ENCODE results near the gene PPP6R1.

PPP6R1 gene

DNA sequence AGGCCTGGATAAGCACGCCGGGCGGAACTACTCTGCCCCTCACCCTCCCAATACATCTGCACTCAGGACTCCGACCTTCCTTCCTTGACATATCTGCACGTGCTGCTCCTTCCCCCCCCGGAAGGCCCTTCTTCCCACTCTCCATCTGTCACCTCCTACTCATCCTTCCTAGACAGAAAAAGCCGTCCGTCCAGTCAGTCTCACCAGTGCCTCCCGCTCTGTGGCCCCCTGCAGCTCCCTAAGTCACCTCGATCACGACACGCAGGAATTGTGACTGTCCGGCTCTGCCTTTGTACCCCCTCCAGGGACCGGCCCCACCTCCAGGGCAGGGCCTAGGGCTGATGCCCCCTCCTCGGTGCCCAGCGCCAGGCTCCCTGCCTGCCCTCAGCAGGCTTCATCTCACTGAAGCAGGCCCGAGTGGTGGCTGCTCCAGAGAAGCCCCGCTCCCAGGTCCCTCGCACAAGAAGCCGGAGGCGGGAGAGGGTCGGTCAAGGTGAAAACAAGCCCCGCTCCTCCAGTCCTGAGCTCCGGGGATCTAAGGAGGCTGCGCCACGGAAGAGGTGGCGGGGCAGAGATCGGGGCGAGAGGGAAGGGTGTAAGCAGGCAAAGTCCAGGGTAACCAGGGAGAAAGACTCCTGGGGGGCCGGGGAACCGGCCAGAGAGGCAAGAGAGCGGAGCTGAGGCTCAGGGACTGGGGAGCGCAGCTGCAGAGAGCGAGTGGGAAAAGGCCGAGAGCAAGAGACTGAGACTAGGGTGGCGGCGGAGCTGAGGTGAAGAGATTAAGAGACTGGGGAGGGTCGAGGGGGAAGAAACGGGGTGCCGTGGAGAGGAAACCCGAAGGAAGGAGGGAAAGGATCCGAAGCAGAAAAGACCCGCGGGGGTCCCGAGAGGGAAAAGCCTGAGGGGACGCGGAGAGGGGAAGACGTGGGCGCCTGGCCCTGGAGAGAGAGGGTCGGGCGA, 1.1 kb downstream of the PPP6R1 start:
- peak; percentile 31 for DNase-seq

DNA sequence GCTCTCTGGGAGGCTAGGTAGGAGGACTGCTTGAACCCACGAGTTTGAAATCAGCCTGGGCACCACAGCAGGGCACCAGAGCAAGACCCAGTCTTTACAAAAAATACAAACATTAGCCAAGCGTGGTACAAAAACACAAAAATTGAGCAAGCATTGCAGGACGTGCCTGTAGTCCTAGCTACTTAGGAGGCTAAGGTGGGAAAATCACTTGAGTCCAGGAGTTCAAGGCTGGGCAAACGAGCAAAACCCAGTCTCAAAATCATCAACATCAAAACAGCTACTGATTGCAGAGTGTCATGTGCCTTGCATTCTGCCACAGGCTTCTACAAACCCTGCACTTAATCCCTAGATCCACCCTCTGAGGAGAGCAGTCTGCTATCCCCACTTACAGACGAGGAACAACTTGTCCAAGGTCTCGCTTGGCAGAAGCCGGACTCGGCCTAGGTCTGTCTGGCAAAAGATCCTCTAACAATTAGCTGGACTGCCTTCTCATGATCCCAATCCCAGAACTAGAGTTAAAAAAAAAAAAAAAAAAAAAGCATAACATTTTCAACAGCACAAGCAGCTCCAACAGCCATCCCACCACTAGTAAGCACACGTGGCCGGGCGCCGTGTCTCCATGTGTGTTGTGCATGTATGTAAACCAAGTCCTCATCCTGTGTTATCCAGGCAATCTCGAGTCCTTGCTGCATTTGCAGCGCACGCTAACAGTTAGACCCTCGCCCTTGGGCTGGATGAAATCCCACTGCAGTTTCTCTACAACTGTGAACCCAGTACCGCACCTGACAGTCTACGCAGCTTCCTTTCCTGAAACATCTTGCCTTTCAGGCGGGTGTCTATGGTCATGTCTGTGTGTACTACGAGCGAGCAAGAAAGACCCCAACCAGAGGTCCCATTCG, 2.0 kb downstream of the PPP6R1 start:
- DNase-seq = no peak

DNA sequence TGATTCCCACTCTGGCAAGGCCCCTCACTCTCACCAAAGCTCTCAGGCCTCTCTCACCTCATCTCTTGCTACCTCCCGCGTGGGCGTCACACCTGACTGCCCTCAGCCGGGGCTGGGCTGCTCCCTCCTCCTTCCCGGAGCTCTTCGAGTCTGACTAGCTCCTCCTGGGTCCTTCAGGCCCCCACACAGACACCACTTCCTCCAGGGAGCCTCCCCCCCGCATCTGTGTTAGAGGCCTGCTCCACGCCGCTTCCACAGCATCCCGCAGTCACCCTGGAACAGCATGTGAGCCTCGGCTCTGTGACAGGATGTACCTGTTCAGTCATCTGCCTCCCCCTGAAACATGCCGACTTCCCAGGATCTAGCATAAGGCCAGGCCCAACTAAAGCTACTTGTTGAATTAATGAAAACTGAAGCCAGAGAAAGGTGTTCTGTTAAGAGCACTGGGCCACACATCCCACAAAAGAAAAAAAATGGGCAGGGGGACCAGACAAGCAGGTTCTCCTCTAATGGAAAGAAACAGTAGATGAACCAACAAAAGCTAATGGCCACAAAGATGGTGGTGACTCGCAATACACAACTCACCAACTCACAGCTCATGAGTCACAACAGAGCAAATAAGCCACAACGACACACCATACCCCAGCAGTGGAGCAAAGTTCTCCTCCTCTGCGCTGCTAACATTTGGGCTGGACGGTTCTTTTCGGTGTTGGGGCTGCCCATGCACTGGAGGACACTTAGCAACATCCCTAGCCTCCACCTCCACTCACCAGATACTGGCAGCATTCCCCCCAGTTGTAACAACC, 3.0 kb downstream of the PPP6R1 start:
- DNase-seq = peak; percentile 64

DNA sequence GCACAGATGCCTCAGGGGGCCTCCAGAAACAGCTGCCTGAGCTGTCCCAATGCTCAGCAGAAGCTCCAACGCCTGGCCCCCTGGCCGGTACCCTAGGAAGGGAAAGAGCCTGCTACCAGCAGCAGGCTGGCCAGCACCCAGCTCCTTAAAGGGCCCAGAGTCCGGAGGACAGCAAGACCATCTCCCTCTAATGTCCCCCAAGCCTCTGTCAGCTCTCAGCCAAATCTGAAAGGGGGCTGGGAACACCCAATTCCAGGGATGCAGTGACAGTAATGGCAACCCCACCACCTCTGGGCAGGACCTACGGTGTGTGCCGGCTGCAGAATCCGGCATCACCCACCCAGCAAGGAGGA, 4.2 kb downstream of the PPP6R1 start:
- no peak for DNase-seq

DNA sequence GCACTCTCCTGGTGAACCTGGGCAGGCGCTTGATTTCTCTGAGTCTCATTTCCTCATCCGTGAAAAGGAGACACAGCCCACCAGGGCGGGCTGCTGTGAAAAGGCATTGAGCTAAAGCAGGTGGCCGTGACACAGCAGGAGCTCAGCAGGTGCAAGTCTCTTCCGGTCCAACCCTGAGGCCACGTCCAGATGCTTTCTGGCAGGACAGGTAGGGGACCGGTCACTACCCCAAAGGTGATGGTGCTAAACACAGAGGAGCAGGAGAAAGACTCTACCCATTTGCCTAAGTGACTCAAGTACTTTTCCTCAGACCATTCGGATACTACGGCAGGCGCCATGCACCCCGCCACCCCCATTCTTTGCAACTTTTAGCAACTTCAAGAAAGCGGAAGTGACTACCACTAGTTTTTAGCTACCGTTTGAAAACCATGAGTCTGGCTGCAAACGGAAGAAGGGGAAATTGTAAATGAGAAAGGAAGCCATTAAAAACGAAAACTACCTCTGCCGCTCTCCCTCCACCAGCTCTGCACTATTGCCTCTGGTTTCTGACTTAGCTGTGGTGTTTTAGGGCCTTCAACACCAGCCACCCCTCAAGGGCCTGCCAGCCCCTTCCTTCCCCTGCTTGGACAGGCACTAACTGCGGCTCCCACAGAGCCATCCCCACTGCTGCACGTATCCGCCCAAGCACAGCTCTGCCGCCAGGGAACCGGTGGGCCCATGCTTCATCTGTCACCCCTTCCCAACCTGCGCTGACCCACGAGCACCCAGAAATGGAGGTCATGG, 4.8 kb downstream of the PPP6R1 start:
- peak; percentile 76 for DNase-seq

DNA sequence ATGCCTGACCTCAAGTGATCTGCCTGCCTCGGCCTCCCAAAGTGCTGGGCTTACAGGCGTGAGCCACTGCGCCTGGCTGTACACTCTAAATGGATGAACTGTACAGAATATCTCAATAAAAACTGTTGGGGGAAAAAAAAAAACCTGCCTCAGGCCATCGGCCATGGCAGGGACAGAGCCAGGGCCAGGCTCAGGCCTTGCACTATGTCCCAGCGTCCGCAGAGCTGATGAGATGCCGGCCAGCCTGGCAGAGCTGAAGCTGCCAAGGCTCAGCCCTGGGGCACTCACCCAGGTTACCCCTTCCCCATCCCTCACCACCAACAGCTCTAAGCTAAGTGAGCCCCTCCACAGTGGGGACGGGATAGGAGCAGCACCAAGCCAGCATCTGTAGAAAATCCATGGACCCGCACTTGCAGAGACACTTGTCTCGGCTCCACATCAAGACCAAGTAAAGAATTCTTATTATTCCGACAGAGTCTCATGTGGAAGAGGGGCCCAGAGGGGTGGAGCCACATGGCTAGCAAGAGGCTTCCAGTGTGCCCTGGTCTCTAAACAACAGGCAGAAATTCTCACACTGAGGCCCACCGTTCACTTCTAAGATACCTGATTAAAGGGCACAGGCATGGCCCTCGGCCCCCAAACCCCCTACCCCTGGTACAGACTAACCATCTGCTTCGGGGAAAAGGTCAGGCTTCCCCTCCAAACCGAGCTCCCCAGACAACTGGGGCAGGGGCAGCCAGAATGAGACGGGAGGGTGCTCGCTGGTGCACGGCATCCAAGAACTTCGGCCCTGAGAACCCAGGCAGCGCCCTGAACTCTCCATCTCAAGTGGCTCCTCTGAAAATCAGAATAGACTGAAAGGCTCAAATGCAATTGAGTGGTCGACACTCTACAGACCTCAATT, 5.8 kb downstream of the PPP6R1 start:
- DNase-seq = no peak

DNA sequence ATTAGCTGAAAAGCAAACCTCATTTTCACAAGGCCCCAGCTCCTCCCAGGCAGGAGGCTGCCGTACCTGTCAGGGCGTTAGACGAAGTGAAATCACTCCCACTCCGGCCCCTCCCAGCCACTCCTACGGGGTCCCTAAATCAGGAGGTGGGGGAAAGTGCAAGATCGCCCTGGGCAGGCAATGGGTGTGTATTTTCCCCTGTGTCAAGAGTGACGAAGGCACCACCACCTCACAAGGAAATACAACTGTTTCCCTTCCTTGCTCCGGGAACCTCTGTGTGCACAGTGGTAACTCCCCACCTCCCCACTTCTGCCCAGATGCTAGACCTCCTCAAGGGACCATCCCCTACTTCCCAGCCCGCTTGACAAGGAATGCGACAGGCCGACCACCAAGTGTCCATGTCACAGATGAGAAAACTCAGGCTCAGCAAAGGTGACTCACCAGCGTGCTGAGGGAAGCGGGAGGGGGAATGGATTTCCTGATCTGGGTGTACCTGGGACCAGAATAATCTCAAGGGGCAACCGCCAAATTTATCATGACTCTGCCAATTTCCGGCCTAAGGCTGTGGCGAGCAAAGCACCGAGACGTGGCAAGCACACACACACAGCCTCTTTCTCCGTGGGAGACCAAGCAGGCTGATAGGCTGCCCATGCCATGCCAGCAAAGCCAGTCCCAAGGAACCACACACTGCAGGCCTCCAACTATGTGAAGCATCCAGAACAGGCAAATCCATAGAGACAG, 7.3 kb downstream of the PPP6R1 start:
- peak; percentile 68 for DNase-seq

DNA sequence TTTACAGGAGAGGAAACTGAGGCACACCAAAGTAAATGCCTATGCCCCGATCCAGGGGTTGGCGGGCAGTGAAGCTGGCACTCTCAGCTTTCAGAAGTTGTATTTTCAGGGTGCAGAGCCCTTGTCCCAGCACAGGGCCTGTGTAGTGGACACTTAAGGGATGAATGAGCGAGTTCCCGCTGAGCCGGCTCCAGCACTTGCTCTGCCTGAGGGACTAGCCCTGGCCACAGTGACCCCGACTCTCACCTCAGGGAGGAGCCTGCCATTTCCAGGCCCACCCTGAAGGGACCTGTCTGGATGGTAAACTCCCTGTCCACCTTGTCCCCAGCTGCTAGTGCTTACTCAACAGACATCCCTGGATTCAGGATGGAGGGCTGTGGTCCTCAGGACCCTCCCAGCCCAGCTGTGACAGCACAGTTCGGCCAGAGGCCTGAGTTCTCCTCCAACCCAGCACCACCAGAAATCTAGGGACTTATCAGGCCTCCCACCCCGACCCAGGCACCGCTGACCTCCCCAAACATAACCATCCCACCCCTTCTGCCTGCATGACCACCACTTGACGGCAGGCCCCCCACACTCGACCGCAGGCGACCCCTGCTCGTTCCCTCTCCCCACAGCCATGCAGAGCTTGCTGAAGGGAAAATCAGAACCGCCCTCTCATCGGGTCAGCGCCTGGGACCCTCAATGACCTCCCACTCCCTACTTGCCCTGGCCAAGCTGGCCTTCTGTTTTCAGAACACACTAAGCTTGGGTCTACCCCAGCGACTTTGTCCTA, 8.4 kb downstream of the PPP6R1 start:
- DNase-seq = no peak

DNA sequence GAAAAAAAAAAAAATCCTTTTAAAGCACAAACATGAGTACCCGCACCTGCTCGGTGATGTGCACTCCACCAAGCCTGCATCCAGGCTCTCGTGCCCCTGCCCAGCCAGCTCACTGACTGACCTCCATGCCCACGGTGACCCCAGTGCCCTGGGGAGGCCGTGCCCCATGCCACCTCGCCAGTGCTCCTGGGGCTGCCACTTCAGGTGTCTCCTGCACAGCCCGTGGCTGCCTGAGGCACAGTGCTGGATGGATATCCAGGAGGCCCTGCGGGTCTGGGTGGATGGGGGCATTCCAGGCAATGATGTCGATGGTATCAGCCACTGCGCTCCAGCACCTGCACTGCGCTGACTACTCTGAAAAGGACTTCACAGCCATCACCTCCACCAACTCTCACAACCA, 9.0 kb downstream of the PPP6R1 start:
- DNase-seq = no peak

DNA sequence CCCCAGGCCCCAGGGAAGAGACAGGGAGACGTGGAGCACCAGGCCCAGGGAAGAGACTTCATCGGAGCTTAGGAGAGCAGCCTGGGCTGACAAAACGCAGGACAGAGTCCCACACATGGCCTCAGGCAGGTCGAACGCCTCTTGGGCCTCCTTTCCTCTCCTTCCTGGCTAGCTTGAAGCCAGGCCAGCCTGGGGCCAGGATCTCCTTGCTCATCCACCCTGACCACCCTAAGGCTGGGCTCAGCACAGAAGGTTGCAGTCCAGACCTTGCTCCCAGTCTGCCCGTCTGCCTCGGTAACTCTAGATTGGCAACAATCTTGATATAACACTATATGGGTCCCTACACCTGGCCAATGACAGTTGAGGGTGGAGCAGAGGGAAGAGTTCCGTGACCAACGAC, 10.1 kb downstream of the PPP6R1 start:
- DNase-seq = no peak

DNA sequence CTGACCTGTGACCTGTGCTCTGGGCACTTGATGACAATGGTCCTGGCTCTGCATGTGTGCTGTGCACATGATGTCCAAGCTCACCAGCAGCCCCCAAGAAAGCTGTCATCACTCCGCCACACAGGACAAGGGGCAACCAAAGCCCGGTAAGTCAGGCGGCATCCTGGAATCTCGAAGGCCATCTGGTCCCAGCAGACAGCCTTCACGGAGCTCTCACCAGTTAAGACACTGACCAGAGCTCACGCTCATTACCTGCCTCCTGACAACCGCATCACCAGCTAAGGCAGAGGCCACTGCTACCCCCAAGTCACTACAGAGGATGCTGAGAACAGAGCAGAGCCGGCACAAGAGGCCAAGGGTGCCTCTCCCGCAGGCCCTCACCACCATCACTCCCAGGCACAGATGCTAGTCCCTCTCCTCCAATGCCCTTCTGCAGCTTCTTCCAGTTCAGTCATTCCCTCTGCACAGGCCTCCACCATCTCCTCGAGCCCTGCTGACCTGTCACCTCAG, 10.6 kb downstream of the PPP6R1 start:
- DNase-seq = no peak

DNA sequence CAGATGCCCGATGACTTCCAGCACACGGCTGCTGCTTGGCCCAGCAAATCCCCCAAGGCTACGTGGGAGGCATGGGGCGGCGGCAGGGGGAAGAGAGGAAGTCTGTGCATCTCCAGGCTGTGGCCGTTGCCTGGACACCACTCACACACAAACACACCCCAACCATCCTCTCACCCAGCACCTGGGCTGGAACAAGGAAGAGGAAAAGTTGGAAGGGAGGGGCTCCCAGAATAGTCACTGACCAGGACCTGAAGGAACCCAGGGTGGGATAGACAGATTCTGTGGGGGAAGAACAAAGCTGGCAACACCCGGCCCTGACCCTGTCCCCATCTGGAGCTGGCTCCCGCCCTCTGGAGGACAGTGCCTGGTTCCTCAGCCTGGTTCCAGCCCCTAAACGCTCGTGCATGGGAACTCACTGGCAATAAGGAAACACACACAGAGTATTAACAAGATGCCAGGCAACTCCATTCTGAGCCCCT, 11.2 kb downstream of the PPP6R1 start:
- DNase-seq = no peak

DNA sequence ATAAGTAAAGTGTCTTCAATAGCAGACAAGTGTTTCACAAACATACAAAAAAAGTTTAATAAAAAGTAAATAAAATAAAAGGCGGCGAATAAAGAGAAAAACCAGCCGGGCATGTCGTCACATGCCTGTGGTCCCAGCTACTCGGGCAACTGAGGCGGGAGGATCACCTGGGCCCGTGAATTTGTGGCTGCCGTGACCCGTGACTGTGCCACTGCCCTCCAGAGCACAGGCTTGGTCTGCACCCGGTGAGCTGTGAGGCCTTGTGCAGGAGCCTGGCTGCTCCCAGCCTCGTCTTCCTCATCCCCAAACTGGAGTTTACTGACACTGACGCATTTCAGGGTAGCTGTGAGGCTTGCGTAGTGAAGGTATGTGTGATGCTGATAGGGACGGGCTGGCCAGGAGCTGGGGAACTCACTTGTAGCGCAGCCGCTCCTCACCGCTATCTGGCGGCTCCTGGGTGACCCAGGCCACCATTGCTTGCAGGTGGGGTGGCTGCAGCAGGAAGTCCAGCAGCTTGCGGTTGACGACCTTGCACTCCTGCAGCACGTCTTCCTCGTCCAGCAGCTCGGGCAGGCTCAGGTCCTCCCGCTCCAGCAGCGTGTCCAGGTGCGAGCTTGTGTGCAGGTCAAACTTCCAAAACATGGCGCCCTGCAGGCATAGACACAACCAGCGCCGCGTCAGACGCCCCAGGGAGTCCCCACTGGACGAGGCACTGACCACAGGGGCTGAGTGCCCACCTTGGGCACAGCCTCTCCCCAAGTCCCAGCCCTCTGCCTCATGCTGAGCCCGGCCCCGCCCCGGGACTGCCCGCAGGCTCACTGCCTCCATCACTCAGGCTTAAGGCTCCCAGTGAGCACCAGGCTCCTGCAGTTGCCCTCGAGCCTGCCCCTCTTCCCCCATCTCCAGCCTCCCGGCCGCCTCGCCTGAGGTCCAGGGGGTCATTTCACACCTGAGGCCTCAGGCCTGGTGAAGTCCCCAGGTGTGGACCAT, 12.1 kb downstream of the PPP6R1 start:
- DNase-seq = no peak

DNA sequence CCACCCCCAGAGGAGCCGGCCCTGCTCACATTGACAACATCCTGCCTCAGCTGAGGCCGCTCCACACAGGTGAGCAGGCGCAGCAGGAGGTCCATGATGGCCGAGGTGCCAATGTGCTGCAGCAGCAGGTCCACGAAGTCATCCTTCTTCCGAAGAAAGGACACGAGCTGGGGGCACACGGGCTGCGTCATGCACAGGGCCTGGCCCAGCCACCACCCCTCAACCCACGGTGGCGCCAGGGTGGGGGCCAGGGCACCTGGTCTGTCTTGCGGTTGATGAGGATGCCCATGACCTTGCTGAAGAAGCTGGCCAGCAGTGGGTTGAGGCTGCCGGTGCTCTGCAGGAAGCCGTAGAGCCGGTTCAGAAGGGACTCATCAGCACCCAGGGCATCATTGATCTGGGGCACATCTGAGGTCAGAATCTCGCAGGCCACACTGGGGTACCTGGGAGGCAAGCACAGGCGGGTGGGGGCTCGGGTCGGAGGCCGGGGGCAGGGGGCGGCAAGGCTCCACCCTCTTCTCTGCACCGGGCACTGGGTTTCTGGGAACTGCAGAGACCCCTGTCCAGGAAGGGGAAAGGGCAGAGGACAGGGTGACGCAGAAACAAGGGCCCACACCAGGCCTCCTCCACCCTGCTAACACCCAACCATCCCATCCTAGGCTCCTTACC, 13.4 kb downstream of the PPP6R1 start:
- DNase-seq = no peak

DNA sequence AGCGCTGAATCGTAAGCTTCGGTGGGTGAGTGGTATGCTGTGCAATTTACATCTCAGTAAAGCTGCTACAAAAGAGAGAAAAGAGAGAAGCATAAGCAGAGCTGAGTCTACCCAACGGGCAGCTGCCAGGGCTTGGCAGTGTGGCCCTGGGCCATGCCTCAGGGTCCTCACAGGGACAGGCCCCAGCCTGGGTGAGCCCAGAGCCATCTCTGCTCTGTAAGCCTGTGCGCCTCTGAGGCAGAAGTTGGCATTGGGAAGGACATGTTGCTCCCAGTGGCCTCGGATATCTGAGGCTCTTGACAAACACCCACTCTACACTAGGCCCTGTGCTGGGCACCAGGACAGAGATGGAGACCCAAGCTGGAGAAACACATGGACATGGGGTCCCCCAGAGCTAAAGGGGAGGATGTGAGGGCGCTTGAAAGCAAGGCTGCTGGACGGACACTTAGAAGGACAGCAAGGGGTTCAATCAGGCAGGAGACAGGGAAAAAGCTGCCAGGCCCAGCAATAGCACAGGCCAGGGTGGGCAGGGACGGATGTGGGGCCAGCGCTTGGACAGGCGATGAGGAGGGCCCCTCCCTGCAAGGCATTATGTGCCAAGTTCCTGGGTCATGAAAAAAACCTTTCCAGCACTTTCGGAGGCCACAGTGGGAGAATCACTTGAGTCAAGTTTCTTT, 14.7 kb downstream of the PPP6R1 start:
- no peak for DNase-seq

DNA sequence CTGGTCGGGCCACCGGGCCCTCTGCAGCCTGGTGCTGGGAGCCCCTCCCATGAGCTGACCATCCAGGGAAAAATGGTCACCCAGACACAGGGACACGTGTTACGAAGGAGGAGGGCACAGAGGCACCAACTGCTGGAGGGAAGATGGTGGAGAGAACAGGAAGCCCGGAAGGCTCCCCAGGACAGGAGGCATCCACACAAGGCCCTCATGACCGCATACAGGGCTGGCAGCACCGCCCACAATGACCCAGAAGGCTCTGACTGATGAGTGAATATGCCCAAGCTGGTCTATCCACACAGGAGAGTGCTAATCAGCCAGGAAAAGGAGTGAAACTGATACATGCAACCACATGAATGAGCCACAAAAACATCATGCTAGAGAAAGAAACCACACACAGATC, 16.3 kb downstream of the PPP6R1 start:
- no peak for DNase-seq
